Epithelial cell of prostate (primary cell): ENCODE results near the gene TBC1D12.

Source experiments
- DNase-seq: peaks from one replicate; pipeline ENCODE4 v3.0.0-alpha.2; 2011; ENCODE audit warnings: low read depth, low spot score
- H3K27ac ChIP-seq: fragments of 450-650 bp; 2 replicates; pipeline ENCODE4 v1.5.1; 2017; ENCODE audit warnings: mild to moderate bottlenecking

Gene TBC1D12

DNA sequence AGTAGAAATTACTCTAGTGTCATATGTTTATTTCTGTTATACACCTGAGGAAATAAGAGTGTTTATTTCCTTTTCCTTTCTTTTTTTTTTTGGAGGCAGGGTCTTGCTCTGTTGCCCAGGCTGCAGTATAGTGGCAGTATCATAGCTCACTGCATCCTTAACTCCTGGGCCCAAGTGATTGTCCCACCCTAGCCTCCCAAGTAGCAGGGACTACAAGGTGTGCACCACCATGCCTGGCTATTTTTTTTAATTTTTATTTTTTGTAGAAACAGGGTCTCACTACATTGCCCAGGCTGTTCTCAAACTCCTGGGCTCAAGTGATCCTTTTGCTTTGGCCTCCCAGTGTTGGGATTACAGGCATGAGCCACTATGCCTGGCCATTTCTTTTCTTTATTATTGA is 37.8 kb downstream of the TBC1D12 start:
- H3K27ac ChIP-seq, result no peak overlapping the region
- no peak for DNase-seq

GRCh38 chr10:94443047-94443446 is 40.7 kb downstream of the TBC1D12 start:
- no peak for DNase-seq
- H3K27ac ChIP-seq, result no peak overlapping the region

DNA sequence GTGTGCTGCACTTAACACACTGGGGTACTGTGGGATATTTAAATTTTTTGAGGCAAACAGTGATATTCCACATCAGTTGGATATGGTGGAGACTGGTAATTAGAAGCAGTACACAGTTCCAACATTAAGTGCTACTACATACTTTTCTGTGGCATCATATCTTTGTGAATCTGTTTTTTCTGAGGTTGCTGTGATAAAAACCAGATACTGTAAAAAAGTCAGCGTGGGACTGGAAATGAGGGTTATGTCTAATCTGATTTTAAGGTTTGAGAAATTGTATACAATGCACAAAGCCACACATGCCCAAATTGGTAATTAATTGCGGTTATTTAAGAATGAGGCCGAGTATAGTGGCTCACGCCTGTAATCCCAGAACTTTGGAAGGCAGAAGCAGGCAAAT is 41.2 kb downstream of the TBC1D12 start:
- H3K27ac ChIP-seq, result no peak overlapping the region
- DNase-seq, result no peak

DNA sequence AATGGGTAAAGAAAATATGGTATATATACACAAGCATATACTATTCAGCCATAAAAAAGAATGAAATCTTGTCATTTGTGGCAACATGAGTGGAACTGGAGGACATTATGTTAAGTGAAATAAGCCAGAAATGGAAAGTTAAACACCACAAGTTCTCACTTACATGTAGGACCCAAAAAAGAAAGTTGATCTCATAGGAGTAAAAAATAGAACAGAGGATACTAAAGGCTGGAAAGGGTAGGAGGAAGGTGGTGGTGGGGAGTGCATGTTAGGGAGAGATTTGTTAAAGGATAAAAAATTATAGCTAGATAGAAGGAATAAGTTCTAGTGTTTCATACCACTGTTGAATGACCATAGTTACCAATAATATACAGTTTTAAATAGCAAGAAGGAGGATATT is 48.4 kb downstream of the TBC1D12 start:
- no peak overlapping the region for H3K27ac ChIP-seq
- no peak for DNase-seq

- no peak overlapping the region for H3K27ac ChIP-seq
- DNase-seq, result no peak
Measured at GRCh38 chr10:94451883-94452519, 49.7 kb downstream of the TBC1D12 start.

- DNase-seq, result no peak
- no peak overlapping the region for H3K27ac ChIP-seq
Measured at GRCh38 chr10:94456942-94457341, 54.6 kb downstream of the TBC1D12 start.

GRCh38 chr10:94459385-94459784 is 57.0 kb downstream of the TBC1D12 start:
- H3K27ac ChIP-seq, result no peak overlapping the region
- DNase-seq, result no peak

- no peak for DNase-seq
- no peak overlapping the region for H3K27ac ChIP-seq
Measured at GRCh38 chr10:94461503-94461902, 59.2 kb downstream of the TBC1D12 start.

DNA sequence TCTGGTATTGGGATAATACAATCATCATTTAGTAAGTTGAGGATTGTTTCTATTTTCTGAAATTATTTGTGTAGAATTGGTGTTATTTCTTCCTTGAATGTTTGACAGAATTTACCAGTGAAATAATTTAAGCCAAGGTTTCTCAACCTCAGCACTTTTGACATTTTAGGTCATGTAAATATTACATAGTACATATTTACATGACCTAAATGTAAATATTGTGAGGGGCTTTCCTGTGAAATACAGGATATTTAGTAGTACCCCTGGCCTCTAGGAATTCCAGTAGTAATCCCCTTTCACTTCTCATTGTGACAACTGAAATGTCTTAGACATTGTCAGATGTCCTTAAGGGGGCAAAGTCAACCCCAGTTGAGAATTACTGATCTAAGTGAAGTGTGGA is 59.8 kb downstream of the TBC1D12 start:
- no peak overlapping the region for H3K27ac ChIP-seq
- DNase-seq, result no peak

DNA sequence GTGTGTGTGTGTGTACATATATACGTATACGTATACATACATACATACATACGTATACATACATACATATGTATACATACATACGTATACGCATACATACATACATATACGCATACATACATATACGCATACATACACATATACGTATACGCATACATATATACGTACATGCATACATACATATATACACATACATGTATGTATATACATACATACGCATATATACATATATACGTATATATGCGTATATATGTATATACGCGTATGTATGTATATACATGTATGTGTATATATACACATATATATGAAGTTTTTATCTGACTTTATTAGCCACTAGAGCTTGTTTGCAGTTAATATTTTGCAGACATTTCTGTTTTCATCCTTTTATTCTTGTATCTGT is 63.3 kb downstream of the TBC1D12 start:
- no peak for DNase-seq
- H3K27ac ChIP-seq, result no peak overlapping the region

- H3K27ac ChIP-seq, result no peak overlapping the region
- no peak for DNase-seq
Measured at GRCh38 chr10:94481410-94481809, 79.1 kb downstream of the TBC1D12 start.

GRCh38 chr10:94483970-94484369 is 81.6 kb downstream of the TBC1D12 start:
- no peak for DNase-seq
- H3K27ac ChIP-seq, result no peak overlapping the region

- no peak for DNase-seq
- H3K27ac ChIP-seq, result no peak overlapping the region
Measured at GRCh38 chr10:94485094-94485493, 82.8 kb downstream of the TBC1D12 start.

GRCh38 chr10:94487575-94487974 is 85.2 kb downstream of the TBC1D12 start:
- DNase-seq, result no peak
- no peak overlapping the region for H3K27ac ChIP-seq

GRCh38 chr10:94489107-94489506 is 86.8 kb downstream of the TBC1D12 start:
- no peak for DNase-seq
- no peak overlapping the region for H3K27ac ChIP-seq

DNA sequence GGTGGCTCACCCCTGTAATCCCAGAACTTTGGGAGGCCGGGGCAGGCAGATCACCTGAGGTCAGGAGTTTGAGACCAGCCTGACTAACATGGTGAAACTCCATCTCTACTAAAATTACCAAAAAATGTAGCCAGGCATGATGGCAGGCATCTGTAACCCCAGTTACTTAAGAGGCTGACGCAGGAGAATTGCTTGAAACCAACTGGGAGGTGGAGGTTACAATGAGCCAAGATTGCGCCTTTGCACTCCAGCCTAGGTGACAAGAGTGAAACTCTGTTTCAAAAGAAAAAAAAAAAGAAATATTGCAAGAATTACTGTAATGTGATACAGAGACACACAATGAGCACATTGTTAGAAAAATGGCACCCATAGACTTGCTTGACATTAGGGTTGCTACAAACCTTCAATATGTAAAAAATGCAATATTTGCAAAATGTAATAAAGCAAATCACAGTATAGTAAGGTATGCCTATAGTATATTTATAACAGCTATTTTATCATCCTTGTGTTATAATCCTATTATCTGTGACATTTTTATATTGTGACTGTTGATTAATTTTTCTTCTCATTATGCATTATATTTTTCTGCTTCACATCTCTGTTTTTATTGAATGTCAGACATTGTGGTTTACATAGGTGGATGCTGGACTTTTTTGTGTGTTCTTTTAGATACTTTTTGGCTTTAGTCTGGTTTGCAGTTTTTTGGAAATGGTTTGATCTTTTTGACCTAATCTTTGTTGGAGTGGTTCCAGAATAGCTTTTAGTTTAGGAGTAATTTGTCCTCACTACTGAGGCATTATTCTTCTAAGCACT is 87.8 kb downstream of the TBC1D12 start:
- DNase-seq, result no peak
- H3K27ac ChIP-seq, result no peak overlapping the region

- no peak for DNase-seq
- H3K27ac ChIP-seq, result no peak overlapping the region
Measured at GRCh38 chr10:94490789-94491039, 88.4 kb downstream of the TBC1D12 start.

- no peak overlapping the region for H3K27ac ChIP-seq
- DNase-seq, result no peak
Measured at GRCh38 chr10:94493463-94493862, 91.1 kb downstream of the TBC1D12 start.

- H3K27ac ChIP-seq, result no peak overlapping the region
- DNase-seq, result no peak
Measured at GRCh38 chr10:94496010-94496409, 93.7 kb downstream of the TBC1D12 start.

- no peak for DNase-seq
- no peak overlapping the region for H3K27ac ChIP-seq
Measured at GRCh38 chr10:94496646-94497045, 94.3 kb downstream of the TBC1D12 start.

GRCh38 chr10:94500063-94500462 is 97.7 kb downstream of the TBC1D12 start:
- DNase-seq, result no peak
- no peak overlapping the region for H3K27ac ChIP-seq
